WTC11 (cell line): ENCODE data around the gene SOCS7.

Experiments used
- ATF1 ChIP-seq: sonication (generic); formaldehyde crosslinking; IDR thresholded peaks from 2 replicates; pipeline ENCODE4 v1.8.1; 2023; ENCODE audit warnings: mild to moderate bottlenecking, moderate library complexity, missing genetic modification reagents
- ETV6 ChIP-seq: sonication (generic); formaldehyde crosslinking; IDR thresholded peaks from 2 replicates; pipeline ENCODE4 v1.8.1; 2022; ENCODE audit warnings: mild to moderate bottlenecking, missing genetic modification reagents
- FOXK1 ChIP-seq: sonication (generic); formaldehyde crosslinking; IDR thresholded peaks from 2 replicates; pipeline ENCODE4 v1.8.0; 2022; ENCODE audit warnings: mild to moderate bottlenecking, moderate library complexity, missing genetic modification reagents
- FOXP1 ChIP-seq: sonication (generic); formaldehyde crosslinking; IDR thresholded peaks from 2 replicates; pipeline ENCODE4 v1.8.0; 2022; ENCODE audit warnings: missing genetic modification reagents, mild to moderate bottlenecking, moderate library complexity, borderline replicate concordance
- NFYB ChIP-seq: sonication (generic); formaldehyde crosslinking; conservative IDR thresholded peaks from 2 replicates; pipeline ENCODE4 v1.8.0; 2022; ENCODE audit warnings: low read depth, missing genetic modification reagents
- ZBTB21 ChIP-seq: sonication (generic); formaldehyde crosslinking; IDR thresholded peaks from 2 replicates; pipeline ENCODE4 v1.8.1; 2023; ENCODE audit warnings: mild to moderate bottlenecking, missing genetic modification reagents, borderline replicate concordance
- ZNF232 ChIP-seq: sonication (generic); formaldehyde crosslinking; IDR thresholded peaks from 2 replicates; pipeline ENCODE4 v1.8.0; 2022; ENCODE audit warnings: mild to moderate bottlenecking, missing genetic modification reagents
- TF ChIP-seq, protein P1 (sequence below): fragments of 200-600 bp; IDR thresholded peaks from 2 replicates; pipeline ENCODE4 v1.8.0; 2022; ENCODE audit warnings: antibody characterized with exemption
- TF ChIP-seq, protein P2 (sequence below): sonication (generic); formaldehyde crosslinking; IDR thresholded peaks from 2 replicates; pipeline ENCODE4 v1.8.0; 2022; ENCODE audit warnings: mild to moderate bottlenecking, missing genetic modification reagents

DNA sequence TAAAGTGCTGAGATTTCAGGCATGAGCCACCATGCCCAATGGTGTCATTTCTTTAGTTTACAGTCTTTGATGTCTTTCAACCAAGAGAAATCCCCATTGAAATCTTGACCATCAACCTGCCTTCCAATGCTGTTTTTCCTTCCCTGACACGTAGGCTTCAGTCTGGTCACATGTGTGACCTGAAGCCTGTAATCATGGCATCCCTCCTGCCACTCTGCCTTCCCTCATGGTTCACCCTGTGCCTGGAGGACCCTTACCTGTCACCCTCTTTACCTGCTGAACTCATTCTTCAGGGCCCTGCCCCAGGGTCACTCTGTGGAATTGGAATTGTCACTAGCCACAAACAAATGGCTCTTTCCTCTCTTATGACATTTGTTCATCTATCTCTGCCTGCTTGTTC is 58.6 kb downstream of the SOCS7 start:
- TF ChIP-seq, protein P1, sequence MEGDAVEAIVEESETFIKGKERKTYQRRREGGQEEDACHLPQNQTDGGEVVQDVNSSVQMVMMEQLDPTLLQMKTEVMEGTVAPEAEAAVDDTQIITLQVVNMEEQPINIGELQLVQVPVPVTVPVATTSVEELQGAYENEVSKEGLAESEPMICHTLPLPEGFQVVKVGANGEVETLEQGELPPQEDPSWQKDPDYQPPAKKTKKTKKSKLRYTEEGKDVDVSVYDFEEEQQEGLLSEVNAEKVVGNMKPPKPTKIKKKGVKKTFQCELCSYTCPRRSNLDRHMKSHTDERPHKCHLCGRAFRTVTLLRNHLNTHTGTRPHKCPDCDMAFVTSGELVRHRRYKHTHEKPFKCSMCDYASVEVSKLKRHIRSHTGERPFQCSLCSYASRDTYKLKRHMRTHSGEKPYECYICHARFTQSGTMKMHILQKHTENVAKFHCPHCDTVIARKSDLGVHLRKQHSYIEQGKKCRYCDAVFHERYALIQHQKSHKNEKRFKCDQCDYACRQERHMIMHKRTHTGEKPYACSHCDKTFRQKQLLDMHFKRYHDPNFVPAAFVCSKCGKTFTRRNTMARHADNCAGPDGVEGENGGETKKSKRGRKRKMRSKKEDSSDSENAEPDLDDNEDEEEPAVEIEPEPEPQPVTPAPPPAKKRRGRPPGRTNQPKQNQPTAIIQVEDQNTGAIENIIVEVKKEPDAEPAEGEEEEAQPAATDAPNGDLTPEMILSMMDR, result no peak
- TF ChIP-seq NFYB (CRISPR knock-in tag), result no peak
- no peak for TF ChIP-seq ATF1 (CRISPR knock-in tag)
- no peak for TF ChIP-seq ETV6 (CRISPR knock-in tag)
- no peak for TF ChIP-seq ZNF232 (CRISPR knock-in tag)
- no peak for TF ChIP-seq FOXK1
- TF ChIP-seq FOXP1 (CRISPR knock-in tag), result no peak
- TF ChIP-seq, protein P2, sequence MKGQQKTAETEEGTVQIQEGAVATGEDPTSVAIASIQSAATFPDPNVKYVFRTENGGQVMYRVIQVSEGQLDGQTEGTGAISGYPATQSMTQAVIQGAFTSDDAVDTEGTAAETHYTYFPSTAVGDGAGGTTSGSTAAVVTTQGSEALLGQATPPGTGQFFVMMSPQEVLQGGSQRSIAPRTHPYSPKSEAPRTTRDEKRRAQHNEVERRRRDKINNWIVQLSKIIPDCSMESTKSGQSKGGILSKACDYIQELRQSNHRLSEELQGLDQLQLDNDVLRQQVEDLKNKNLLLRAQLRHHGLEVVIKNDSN (CRISPR knock-in tag), result no peak
- TF ChIP-seq ZBTB21 (CRISPR knock-in tag), result no peak
